DND-41 (cell line): Measurements from ENCODE around the gene MTSS2.

ENCODE experiments used
- EZH2 ChIP-seq: IDR thresholded peaks from 3 replicates; pipeline ENCODE4 v1.6.1; 2012; ENCODE audit warnings: borderline replicate concordance, low read depth, mild to moderate bottlenecking, moderate library complexity, low read length, inconsistent platforms; ENCODE audit not compliant: severe bottlenecking
- TF ChIP-seq, protein P1 (sequence below): IDR thresholded peaks from 2 replicates; pipeline ENCODE4 v1.5.1; 2012; ENCODE audit warnings: borderline replicate concordance, low read length, moderate library complexity, mild to moderate bottlenecking; ENCODE audit not compliant: poor library complexity, severe bottlenecking; ENCODE audit errors: extremely low read depth

DNA sequence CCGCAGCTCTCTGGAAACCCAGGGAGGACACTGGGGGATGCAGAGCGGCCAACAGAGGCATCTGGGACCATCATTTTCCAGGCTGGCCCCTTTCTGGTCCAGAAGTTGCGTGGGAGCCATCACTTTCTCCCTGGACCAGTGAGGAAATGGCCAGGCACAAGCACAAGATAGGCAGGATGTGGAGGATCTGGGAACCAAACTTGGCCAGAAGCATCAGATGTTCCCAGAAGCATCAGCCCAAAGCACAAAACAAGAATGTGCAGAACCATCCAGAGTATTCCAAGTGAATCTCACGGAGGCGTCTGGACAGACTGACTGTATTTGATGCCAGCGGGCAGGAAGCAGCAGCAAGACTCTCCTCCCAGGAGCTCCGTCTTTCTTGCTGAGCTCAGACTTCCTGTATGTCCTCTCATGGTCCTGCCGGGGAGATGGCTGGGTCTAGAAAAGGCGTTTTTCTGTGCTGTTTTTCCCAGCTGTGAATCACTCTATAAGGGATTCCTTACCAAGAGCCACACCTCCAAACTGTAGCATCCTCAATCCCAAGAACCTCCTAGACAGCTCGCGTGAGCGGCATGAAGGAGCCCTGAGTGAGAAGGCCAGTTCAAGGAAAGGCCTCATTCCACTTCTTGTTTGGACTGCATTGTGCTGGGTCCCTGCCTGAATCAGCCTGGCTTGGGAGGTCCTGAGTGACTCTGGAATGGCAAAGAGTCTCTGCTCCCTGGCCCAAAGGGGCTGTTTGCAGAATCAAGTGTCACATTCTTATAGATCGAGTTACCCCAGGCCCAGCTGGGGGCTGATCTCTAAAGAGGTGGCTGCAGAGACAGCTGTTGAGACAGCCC is 49.5 kb upstream of the MTSS2 start:
- TF ChIP-seq, protein P1, sequence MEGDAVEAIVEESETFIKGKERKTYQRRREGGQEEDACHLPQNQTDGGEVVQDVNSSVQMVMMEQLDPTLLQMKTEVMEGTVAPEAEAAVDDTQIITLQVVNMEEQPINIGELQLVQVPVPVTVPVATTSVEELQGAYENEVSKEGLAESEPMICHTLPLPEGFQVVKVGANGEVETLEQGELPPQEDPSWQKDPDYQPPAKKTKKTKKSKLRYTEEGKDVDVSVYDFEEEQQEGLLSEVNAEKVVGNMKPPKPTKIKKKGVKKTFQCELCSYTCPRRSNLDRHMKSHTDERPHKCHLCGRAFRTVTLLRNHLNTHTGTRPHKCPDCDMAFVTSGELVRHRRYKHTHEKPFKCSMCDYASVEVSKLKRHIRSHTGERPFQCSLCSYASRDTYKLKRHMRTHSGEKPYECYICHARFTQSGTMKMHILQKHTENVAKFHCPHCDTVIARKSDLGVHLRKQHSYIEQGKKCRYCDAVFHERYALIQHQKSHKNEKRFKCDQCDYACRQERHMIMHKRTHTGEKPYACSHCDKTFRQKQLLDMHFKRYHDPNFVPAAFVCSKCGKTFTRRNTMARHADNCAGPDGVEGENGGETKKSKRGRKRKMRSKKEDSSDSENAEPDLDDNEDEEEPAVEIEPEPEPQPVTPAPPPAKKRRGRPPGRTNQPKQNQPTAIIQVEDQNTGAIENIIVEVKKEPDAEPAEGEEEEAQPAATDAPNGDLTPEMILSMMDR = no peak
- TF ChIP-seq EZH2 = no peak
